GM12878 (cell line): ENCODE data around the gene CXCL14. TPM values are rescaled to one million over a fixed set of nuclear protein-coding genes. Genes with fewer than 3 reads are reported as not detected.

ENCODE experiments used
- ATAC-seq: fragments of 200-7000 bp; cut with Tn5 transposase; 3 replicates; pipeline ENCODE4 v1.9.1; 2020; ENCODE audit warnings: mild to moderate bottlenecking, moderate library complexity
- BruUV-seq: library from RNA; stranded (reverse); fragments of 400-500 nt; replicated peaks from 2 replicates; lab custom pipeline; 2021; lab: Mats Ljungman, UMichigan
- CTCF ChIA-PET: fragments of 300-600 bp; sonication (Branson Sonifier 250); formaldehyde crosslinking; extraction: SDS; loops from one replicate; lab custom pipeline; 2021; ENCODE audit warnings: inconsistent platforms; lab: Yijun Ruan, JAX
- POLR2A ChIA-PET: fragments of 350-600 bp; formaldehyde crosslinking; extraction: SDS; loops from one replicate; lab custom pipeline; 2021; ENCODE audit warnings: inconsistent platforms; lab: Charles Lee
- RAD21 ChIA-PET: fragments of 300-600 bp; sonication (Branson Sonifier 250); formaldehyde crosslinking; loops from one replicate; lab custom pipeline; 2023; ENCODE audit warnings: antibody characterized with exemption; ENCODE audit not compliant: unreplicated experiment; lab: Charles Lee
- SMC1A ChIA-PET: fragments of 300-600 bp; sonication (Branson Sonifier 250); formaldehyde crosslinking; loops from one replicate; lab custom pipeline; 2023; ENCODE audit not compliant: unreplicated experiment, uncharacterized antibody; lab: Charles Lee
- DNase-seq: peaks from one replicate; pipeline ENCODE4 v3.0.0-alpha.2; 2011; ENCODE audit warnings: low read depth, low spot score
- FAIRE-seq: peaks from 3 replicates; lab custom pipeline; 2011; peaks lifted over from hg19 to GRCh38; lab: Jason Lieb, UNC
- H2AFZ ChIP-seq: 2 replicates; pipeline ENCODE4 v1.6.0; 2011; ENCODE audit warnings: low read depth, low read length, control low read depth; ENCODE audit not compliant: control insufficient read depth
- H3K27ac ChIP-seq: 2 replicates; pipeline ENCODE4 v1.5.1; 2011; ENCODE audit warnings: control low read depth; ENCODE audit not compliant: control insufficient read depth, insufficient read depth
- H3K27me3 ChIP-seq, 2 experiments: replicated peaks in 1 of 2; 2 replicates each; pipeline versions ENCODE4 v1.6.0 to v1.6.1; 2011; ENCODE audit warnings: low read length in 1 of 2; ENCODE audit not compliant: control insufficient read depth in 2 of 2, insufficient read depth in 2 of 2
- H3K36me3 ChIP-seq, 2 experiments: 2 replicates each; pipeline ENCODE4 v1.5.1; 2011; ENCODE audit warnings: low read length in 1 of 2; ENCODE audit not compliant: control insufficient read depth in 2 of 2, insufficient read depth in 2 of 2
- H3K4me1 ChIP-seq: 2 replicates; pipeline ENCODE4 v1.6.1; 2011; ENCODE audit warnings: mild to moderate bottlenecking, low read length, moderate library complexity, mixed read lengths; ENCODE audit not compliant: control insufficient read depth, insufficient read depth
- H3K4me2 ChIP-seq: 2 replicates; pipeline ENCODE4 v1.6.0; 2011; ENCODE audit warnings: control low read depth; ENCODE audit not compliant: control insufficient read depth, insufficient read depth
- H3K4me3 ChIP-seq: fragments of 200-600 bp; sonication (generic); 2 replicates; pipeline ENCODE4 v1.5.1; 2016
- H3K79me2 ChIP-seq: 2 replicates; pipeline ENCODE4 v1.6.0; 2011; ENCODE audit warnings: low read length; ENCODE audit not compliant: control insufficient read depth, insufficient read depth
- H3K9ac ChIP-seq: 2 replicates; pipeline ENCODE4 v1.8.0; 2011; ENCODE audit warnings: low read length, control low read depth, mixed read lengths; ENCODE audit not compliant: control insufficient read depth, insufficient read depth
- H3K9me3 ChIP-seq: replicated peaks from 3 replicates; pipeline ENCODE4 v1.5.1; 2011; ENCODE audit warnings: mild to moderate bottlenecking, low read length; ENCODE audit not compliant: control insufficient read depth, insufficient read depth
- H4K20me1 ChIP-seq: 2 replicates; pipeline ENCODE4 v1.6.0; 2011; ENCODE audit not compliant: control insufficient read depth, insufficient read depth
- E2F8 ChIP-seq: fragments of 450-650 bp; IDR thresholded peaks from 2 replicates; pipeline ENCODE4 v1.6.1; 2018; ENCODE audit warnings: mild to moderate bottlenecking, low read depth, moderate library complexity; ENCODE audit not compliant: partially characterized antibody
- ESRRA ChIP-seq: IDR thresholded peaks from 2 replicates; pipeline ENCODE4 v1.6.1; 2012; ENCODE audit warnings: mild to moderate bottlenecking, low read length, improper control_type of control experiment
- KAT2A ChIP-seq: conservative IDR thresholded peaks from 2 replicates; pipeline ENCODE4 v1.6.1; 2011; ENCODE audit warnings: low read depth, low read length; ENCODE audit not compliant: control insufficient read depth
- NFXL1 ChIP-seq: fragments of 450-650 bp; IDR thresholded peaks from 2 replicates; pipeline ENCODE4 v1.6.1; 2017; ENCODE audit warnings: antibody characterized with exemption, mild to moderate bottlenecking, borderline replicate concordance
- PAX8 ChIP-seq: fragments of 450-650 bp; IDR thresholded peaks from 2 replicates; pipeline ENCODE4 v1.6.1; 2017; ENCODE audit warnings: mild to moderate bottlenecking, moderate library complexity
- SPI1 ChIP-seq: IDR thresholded peaks from 2 replicates; pipeline ENCODE4 v1.6.1; 2011; ENCODE audit warnings: low read depth, mild to moderate bottlenecking, low read length, moderate library complexity, borderline replicate concordance; ENCODE audit not compliant: insufficient read depth
- SREBF1 ChIP-seq: IDR thresholded peaks from 2 replicates; pipeline ENCODE4 v1.6.1; 2012; ENCODE audit warnings: mild to moderate bottlenecking, low read length
- STAT3 ChIP-seq: IDR thresholded peaks from 2 replicates; pipeline ENCODE4 v1.6.1; 2011; ENCODE audit warnings: low read depth, low read length, improper control_type of control experiment
- SUPT20H ChIP-seq: IDR thresholded peaks from 2 replicates; pipeline ENCODE4 v1.6.1; 2011; ENCODE audit warnings: low read depth, mild to moderate bottlenecking, low read length, moderate library complexity, borderline replicate concordance; ENCODE audit not compliant: control insufficient read depth
- SUZ12 ChIP-seq: fragments of 200-600 bp; sonication (generic); IDR thresholded peaks from one replicate; pipeline ENCODE4 v1.6.1; 2018; ENCODE audit warnings: antibody characterized with exemption, mild to moderate bottlenecking; ENCODE audit not compliant: unreplicated experiment
- USF1 ChIP-seq: IDR thresholded peaks from 2 replicates; pipeline ENCODE4 v1.6.1; 2011; ENCODE audit warnings: borderline replicate concordance, low read depth, mild to moderate bottlenecking, moderate library complexity, mixed read lengths, low read length; ENCODE audit not compliant: insufficient read depth; ENCODE audit errors: extremely low read length
- ZBTB33 ChIP-seq: fragments of 450-650 bp; IDR thresholded peaks from 2 replicates; pipeline ENCODE4 v1.6.1; 2017; ENCODE audit warnings: mild to moderate bottlenecking
- WGBS: methylation state at CpG from one replicate; pipeline ENCODE4 v1.1.6; 2016; ENCODE audit warnings: low lambda C conversion rate; ENCODE audit not compliant: insufficient replicate concordance, insufficient coverage; ENCODE audit errors: missing lambda C conversion rate; 5-methylcytosine and 5-hydroxymethylcytosine counted together
- in situ Hi-C: fragments of 300-500 bp; cut with MboI; formaldehyde crosslinking; loops from 9 replicates; pipeline ENCODE4 v1.14.3; 2018; ENCODE audit warnings: mixed read lengths
- intact Hi-C: fragments of 100-400 bp; cut with micrococcal nuclease; formaldehyde crosslinking; loops from one replicate; pipeline ENCODE4 v1.14.2; 2022; ENCODE audit not compliant: unreplicated experiment
- polyA plus RNA-seq, 11 experiments: library from polyadenylated mRNA; depleted of rRNA in 4 of 11; unstranded in 6 of 11; stranded (reverse) in 5 of 11; fragments of >200 nt; fragmentation: Nextera tagmentation in 4 of 11; fragmentation: Illumina TruSeq in 1 of 11; extraction: Ambion mirVana in 4 of 11; extraction: Trizol in 1 of 11; gene quantifications; 1 replicate in 1 of 11; 2 replicates in 10 of 11; pipeline versions ENCODE4 v1.2.1 to v1.2.3, GENCODE V29; 2011 to 2016; ENCODE audit warnings: inconsistent platforms in 2 of 11, missing spikeins in 2 of 11, low read depth in 1 of 11
- total RNA-seq, 4 experiments: library from RNA; depleted of rRNA in 3 of 4; stranded (reverse); fragments of >200 nt in 3 of 4; fragmentation: Illumina TruSeq in 1 of 4; extraction: Trizol in 1 of 4; gene quantifications; 2 replicates each; pipeline versions ENCODE4 v1.2.1 to v1.2.3, GENCODE V29; 2013 to 2021
- TF ChIP-seq, protein P1 (sequence below): IDR thresholded peaks from 2 replicates; pipeline ENCODE4 v1.6.1; 2011; ENCODE audit warnings: low read depth, low read length, improper control_type of control experiment, borderline replicate concordance

Gene CXCL14
- total and polyA plus RNA-seq, 10 of the 15 experiments (the other 5 are each of a cell fraction or from before 2014, with no cell fraction given), result 0.05 TPM; not detected in 9

- ATAC-seq (no peak), DNase-seq (no peak), FAIRE-seq (no peak)
- Histone ChIP-seq H4K20me1 (no peaks in the 10 kb centered on the region), H3K4me2 (no peak overlapping the region), H3K36me3 (no peaks in the 10 kb centered on the region), H3K9ac (no peak overlapping the region), H3K9me3 (no peaks in the 10 kb centered on the region), H3K27ac (no peak overlapping the region), H3K27me3 (peaks cover 0 to 3% of the 10 kb centered on the region in 2 experiments; a peak in 2 of 4 replicates), H3K4me3 (no peak overlapping the region), H3K4me1 (no peaks in the 10 kb centered on the region; the same call in 1 of the 2 replicates), H2AFZ (no peak overlapping the region), H3K79me2 (no peaks in the 10 kb centered on the region)
- TF ChIP-seq SPI1, result no peak
- no peak for TF ChIP-seq SREBF1
- no peak for TF ChIP-seq KAT2A
- no peak for TF ChIP-seq NFXL1
- TF ChIP-seq SUZ12, result no peak
- no peak for TF ChIP-seq E2F8
- TF ChIP-seq SUPT20H, result no peak
- no peak for TF ChIP-seq ESRRA
- no peak for TF ChIP-seq PAX8
- TF ChIP-seq, protein P1, sequence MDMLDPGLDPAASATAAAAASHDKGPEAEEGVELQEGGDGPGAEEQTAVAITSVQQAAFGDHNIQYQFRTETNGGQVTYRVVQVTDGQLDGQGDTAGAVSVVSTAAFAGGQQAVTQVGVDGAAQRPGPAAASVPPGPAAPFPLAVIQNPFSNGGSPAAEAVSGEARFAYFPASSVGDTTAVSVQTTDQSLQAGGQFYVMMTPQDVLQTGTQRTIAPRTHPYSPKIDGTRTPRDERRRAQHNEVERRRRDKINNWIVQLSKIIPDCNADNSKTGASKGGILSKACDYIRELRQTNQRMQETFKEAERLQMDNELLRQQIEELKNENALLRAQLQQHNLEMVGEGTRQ, result no peak
- no peak for TF ChIP-seq ZBTB33
- TF ChIP-seq USF1, result no peak
- TF ChIP-seq STAT3, result no peak
- 41% methylated on average over 6 of the region's 6 CpGs for WGBS
- ChIA-PET CTCF (interaction anchor here (1.0 to 10.2 kb wide), 5 partner anchors 16 to 111 kb away, joined by 3 to 203 read pairs (median 68); no protein-coding TSS in a partner anchor), POLR2A (no interaction called here), RAD21 (no interaction called here), SMC1A (interaction anchor here (1.3 kb wide), 1 partner anchor 16 kb away, joined by 3 read pairs; no protein-coding TSS in a partner anchor)
- BruUV-seq, result no TSS peak
- in situ Hi-C loops, result no loop called here
- intact Hi-C loops, result no loop called here
These were observed 10.5 kb downstream of the CXCL14 start for GRCh38 chr5:135568246-135568645.
